Hepatocyte (in vitro differentiated cells): Measurements from ENCODE around the gene MTA1.

Experiments used
- CTCF ChIP-seq: fragments of 200-600 bp; sonication (generic); IDR thresholded peaks from 2 replicates; pipeline ENCODE4 v1.5.1; 2016; ENCODE audit warnings: antibody characterized with exemption, mild to moderate bottlenecking; ENCODE audit not compliant: poor library complexity
- EZH2 ChIP-seq: fragments of 200-600 bp; sonication (generic); IDR thresholded peaks from 2 replicates; pipeline ENCODE4 v1.6.1; 2016; ENCODE audit warnings: antibody characterized with exemption, mild to moderate bottlenecking, borderline replicate concordance
- EZH2phosphoT487 ChIP-seq: fragments of 200-600 bp; sonication (generic); IDR thresholded peaks from one replicate; pipeline ENCODE4 v1.6.1; 2018; ENCODE audit warnings: antibody characterized with exemption, mild to moderate bottlenecking, low read depth, moderate library complexity; ENCODE audit not compliant: unreplicated experiment, severe bottlenecking

DNA sequence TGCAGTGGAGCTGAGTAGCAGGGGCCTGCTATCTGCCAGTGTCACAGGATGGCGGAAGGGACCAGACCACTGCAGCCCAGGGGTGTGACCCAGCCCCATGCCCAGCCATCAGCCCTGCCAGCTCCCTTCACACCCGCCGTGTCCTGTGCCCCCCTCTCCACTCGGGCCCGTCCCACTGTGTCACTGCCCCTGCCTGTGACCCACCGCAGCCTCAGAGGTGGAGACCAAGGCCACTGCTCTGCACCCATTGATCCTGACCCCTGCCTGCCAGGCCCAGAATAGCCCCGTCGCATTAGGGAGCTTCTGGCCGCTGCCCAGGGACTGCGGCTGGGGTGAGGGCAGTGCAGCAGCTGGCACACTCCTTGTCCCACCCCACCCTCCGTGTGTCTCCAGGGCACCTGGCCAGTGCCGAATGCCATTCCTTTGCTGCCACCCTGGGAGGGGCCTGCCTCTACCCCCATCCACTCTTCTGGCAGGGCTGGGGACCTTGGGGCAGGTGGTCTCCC is 52.9 kb downstream of the MTA1 start:
- TF ChIP-seq CTCF = no peak
- TF ChIP-seq EZH2phosphoT487 = no peak
- no peak for TF ChIP-seq EZH2
